ENCODE measurements around the gene SHC4.
"Not testable (repeated sequence)": the region's sequence is repeated elsewhere in the genome, so short reads cannot be mapped to it uniquely, and the experiment has no call there.

The SHC4 gene

GRCh38 chr15:48963524-48964113 lies at the start of gene SHC4:
TSS of gene SHC4 (minus strand) at chr15:48963919. CDS start at chr15:48963015, 904 bp downstream.
- DNase-seq = peak; percentile 44

GRCh38 chr15:48999314-48999713 lies 35.6 kb upstream of the SHC4 start:
- DNase-seq = no peak

- no peak for DNase-seq
Observed at GRCh38 chr15:48996276-48996675, 32.6 kb upstream of the SHC4 start.

- DNase-seq = no peak
Observed at GRCh38 chr15:48993380-48993779, 29.7 kb upstream of the SHC4 start.

GRCh38 chr15:48992545-48992944 lies 28.8 kb upstream of the SHC4 start:
- DNase-seq = no peak

GRCh38 chr15:48992096-48992495 lies 28.4 kb upstream of the SHC4 start:
- DNase-seq = no peak

GRCh38 chr15:48989170-48989569 lies 25.5 kb upstream of the SHC4 start:
- DNase-seq = no peak

- no peak for DNase-seq
Observed at GRCh38 chr15:48987142-48987541, 23.4 kb upstream of the SHC4 start.

- DNase-seq = no peak
Observed at GRCh38 chr15:48986240-48986639, 22.5 kb upstream of the SHC4 start.

- no peak for DNase-seq
Observed at GRCh38 chr15:48985516-48985915, 21.8 kb upstream of the SHC4 start.

- no peak for DNase-seq
Observed at GRCh38 chr15:48984811-48985352, 21.2 kb upstream of the SHC4 start.

GRCh38 chr15:48984021-48984710 lies 20.4 kb upstream of the SHC4 start:
- no peak for DNase-seq

- DNase-seq = no peak
Observed at GRCh38 chr15:48983300-48983699, 19.6 kb upstream of the SHC4 start.

GRCh38 chr15:48981941-48982340 lies 18.2 kb upstream of the SHC4 start:
- no peak for DNase-seq

- no peak for DNase-seq
Observed at GRCh38 chr15:48978638-48979037, 14.9 kb upstream of the SHC4 start.

GRCh38 chr15:48976444-48977088 lies 12.8 kb upstream of the SHC4 start:
- no peak for DNase-seq

GRCh38 chr15:48975472-48976419 lies 12.0 kb upstream of the SHC4 start:
- peak; percentile 62 for DNase-seq

- DNase-seq = no peak
Observed at GRCh38 chr15:48974882-48975281, 11.2 kb upstream of the SHC4 start.

- no peak for DNase-seq
Observed at GRCh38 chr15:48972750-48973503, 9.2 kb upstream of the SHC4 start.

- DNase-seq = not testable (repeated sequence)
Observed at GRCh38 chr15:48970926-48971325, 7.2 kb upstream of the SHC4 start.

- no peak for DNase-seq
Observed at GRCh38 chr15:48968066-48968465, 4.3 kb upstream of the SHC4 start.

GRCh38 chr15:48967336-48967735 lies 3.6 kb upstream of the SHC4 start:
- no peak for DNase-seq

Measured in NCI-H1105 (cell line).